Posterior cingulate gyrus (tissue), 11 donors: ENCODE data around the gene SLC25A21.
A peak's percentile ranks its signal among the peaks of the same experiment; 100 is the strongest.

ENCODE experiments used
- DNase-seq, 10 donors: peaks; one replicate each; pipeline versions ENCODE4 v3.0.0 to v3.0.0-alpha.2; 2020 to 2021; ENCODE audit warnings: mixed read lengths in 3 of 10
- intact Hi-C: fragments of 100-400 bp; cut with DNase I; formaldehyde crosslinking; loops from one replicate; pipeline ENCODE4 v1.15.1; 2023

Gene SLC25A21

GRCh38 chr14:36683083-36683724 lies 489.2 kb downstream of the SLC25A21 start:
- DNase-seq = no peak
- intact Hi-C loops = no loop called here

GRCh38 chr14:36682338-36682737 lies 490.1 kb downstream of the SLC25A21 start:
- intact Hi-C loops = no loop called here
- DNase-seq = no peak

- intact Hi-C loops = no loop called here
- DNase-seq = peak in 1 of 10 donors; percentile 46
Measured at GRCh38 chr14:36676236-36676635, 496.2 kb downstream of the SLC25A21 start.

- no peak for DNase-seq
- intact Hi-C loops = no loop called here
Measured at GRCh38 chr14:36675581-36675980, 496.8 kb downstream of the SLC25A21 start.

- intact Hi-C loops = no loop called here
- DNase-seq = no peak
Measured at GRCh38 chr14:36674659-36675058, 497.7 kb downstream of the SLC25A21 start.

- DNase-seq = no peak
- intact Hi-C loops = no loop called here
Measured at GRCh38 chr14:36672095-36672494, 500.3 kb downstream of the SLC25A21 start.

GRCh38 chr14:36671149-36671548 lies 501.3 kb downstream of the SLC25A21 start:
- DNase-seq = no peak
- intact Hi-C loops = no loop called here

- intact Hi-C loops = no loop called here
- no peak for DNase-seq
Measured at GRCh38 chr14:36667679-36668078, 504.7 kb downstream of the SLC25A21 start.

GRCh38 chr14:36666416-36667206 lies 505.8 kb downstream of the SLC25A21 start:
- DNase-seq = peak in 2 of 10 donors; percentile 65 to 80
- intact Hi-C loops = no loop called here

- intact Hi-C loops = no loop called here
- no peak for DNase-seq
Measured at GRCh38 chr14:36665887-36666415, 506.5 kb downstream of the SLC25A21 start.

GRCh38 chr14:36664322-36665193 lies 507.8 kb downstream of the SLC25A21 start:
- intact Hi-C loops = no loop called here
- DNase-seq = no peak

GRCh38 chr14:36663404-36664321 lies 508.7 kb downstream of the SLC25A21 start:
- DNase-seq = peak in 2 of 10 donors; percentile 52 to 81
- intact Hi-C loops = no loop called here

GRCh38 chr14:36662543-36663403 lies 509.6 kb downstream of the SLC25A21 start:
- intact Hi-C loops = no loop called here
- DNase-seq = peak in 2 of 10 donors; percentile 71 to 75

- peak in 1 of 10 donors; percentile 36 for DNase-seq
- intact Hi-C loops = no loop called here
Measured at GRCh38 chr14:36662258-36662542, 510.2 kb downstream of the SLC25A21 start.

GRCh38 chr14:36661506-36662257 lies 510.7 kb downstream of the SLC25A21 start, which contains the start of gene PAX9:
TSS of gene PAX9 (plus strand) at chr14:36661860. CDS start at chr14:36662090, 230 bp downstream.
- intact Hi-C loops = no loop called here
- peak in 3 of 10 donors; percentile 70 to 83 (median 77) for DNase-seq

GRCh38 chr14:36660736-36661505 lies 511.5 kb downstream of the SLC25A21 start:
- intact Hi-C loops = no loop called here
- peak in 2 of 10 donors; percentile 44 to 73 for DNase-seq
